HG02840 (cell line): Measurements from ENCODE around the gene RBMY1D.
"Not testable (repeated sequence)": the region's sequence is repeated elsewhere in the genome, so short reads cannot be mapped to it uniquely, and the experiment has no call there.

Source experiments
- ATAC-seq: cut with Tn5 transposase; IDR thresholded peaks from one replicate; pipeline ENCODE4 v1.9.1; 2021; ENCODE audit warnings: mild to moderate bottlenecking, moderate library complexity, moderate number of reproducible peaks; ENCODE audit not compliant: unreplicated experiment, low FRiP score

RBMY1D gene

DNA sequence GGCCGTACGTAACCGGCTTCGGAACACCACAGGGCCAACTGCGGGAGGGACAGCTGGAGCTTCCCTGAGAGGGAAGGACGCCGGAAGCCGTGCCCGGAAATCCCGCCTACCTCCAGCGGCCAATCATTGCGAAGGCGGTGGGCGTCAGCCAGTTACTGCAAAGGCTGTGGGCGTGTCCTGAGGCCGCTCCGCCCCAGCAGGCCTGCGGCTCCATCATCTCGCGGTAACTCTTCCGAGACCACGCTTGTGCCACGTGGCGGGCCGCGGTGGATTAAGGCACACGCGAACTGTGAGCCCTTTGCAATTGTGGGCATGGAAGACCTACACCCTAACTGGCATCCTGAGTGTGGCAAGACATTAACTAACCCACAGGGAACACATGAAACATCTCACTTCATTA, at the start of gene RBMY1D:
Gene RBMY1D, minus strand, starts transcription at position 101 of the 400 bp plus-strand sequence. CDS start 2,013 bp downstream, outside the sequence.
- ATAC-seq = not testable (repeated sequence)

DNA sequence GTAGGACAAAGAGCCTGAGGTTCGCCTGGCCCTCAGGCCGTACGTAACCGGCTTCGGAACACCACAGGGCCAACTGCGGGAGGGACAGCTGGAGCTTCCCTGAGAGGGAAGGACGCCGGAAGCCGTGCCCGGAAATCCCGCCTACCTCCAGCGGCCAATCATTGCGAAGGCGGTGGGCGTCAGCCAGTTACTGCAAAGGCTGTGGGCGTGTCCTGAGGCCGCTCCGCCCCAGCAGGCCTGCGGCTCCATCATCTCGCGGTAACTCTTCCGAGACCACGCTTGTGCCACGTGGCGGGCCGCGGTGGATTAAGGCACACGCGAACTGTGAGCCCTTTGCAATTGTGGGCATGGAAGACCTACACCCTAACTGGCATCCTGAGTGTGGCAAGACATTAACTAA, 23.6 kb upstream of the RBMY1D start, which contains the start of gene RBMY1E:
Gene RBMY1E, minus strand, starts transcription at position 101 of the 400 bp plus-strand sequence. CDS start 1,978 bp downstream, outside the sequence.
- not testable (repeated sequence) for ATAC-seq

DNA sequence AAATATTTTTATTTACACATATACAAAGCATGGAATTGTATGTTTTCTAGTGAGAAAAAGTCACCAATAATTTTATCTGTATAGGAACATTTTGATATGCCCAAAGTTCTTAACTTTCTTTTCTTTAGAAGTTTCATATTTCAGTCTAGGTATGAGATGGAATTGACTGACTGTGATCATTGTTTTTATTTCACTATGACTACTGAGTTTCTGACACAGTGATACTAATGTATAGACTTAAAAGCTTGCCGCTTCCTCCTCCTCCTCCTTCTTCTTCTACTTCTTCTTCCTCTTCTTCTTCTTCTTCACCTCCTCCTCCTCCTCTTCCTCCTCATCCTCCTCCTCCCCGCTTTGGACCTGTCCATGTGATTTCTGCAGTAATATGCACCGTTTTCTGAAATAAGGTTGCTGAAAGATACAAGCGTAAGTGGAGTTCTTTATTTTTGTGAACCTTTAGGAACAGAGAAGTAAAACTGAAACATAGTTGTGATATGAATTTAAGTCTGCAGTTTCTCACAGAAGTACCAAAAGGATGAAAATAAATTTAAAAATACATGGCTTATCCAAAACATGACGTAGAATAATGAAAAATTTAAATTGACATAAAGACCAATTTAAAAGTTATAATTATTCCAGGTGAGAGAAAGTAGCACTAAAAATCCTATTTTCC, 24.8 kb downstream of the RBMY1D start:
- not testable (repeated sequence) for ATAC-seq

DNA sequence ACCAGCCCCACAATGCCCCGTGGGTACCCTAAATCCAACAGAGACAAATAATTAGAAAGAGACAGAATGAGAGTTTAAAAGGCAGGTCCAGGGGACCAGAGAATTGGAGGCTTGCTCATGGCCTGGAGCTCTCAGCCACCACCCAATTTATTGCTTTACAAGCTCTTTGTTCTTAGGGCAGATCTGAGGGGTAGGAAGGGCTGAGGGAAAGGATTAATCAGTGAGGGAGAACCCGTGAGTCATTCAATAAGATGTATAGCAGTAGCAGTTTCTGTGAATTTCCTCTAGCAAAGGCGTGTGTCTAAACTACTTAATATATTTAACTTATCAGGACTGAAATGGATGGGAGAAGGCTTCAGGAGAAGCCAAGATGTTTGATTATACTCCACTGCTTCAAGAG, 48.8 kb downstream of the RBMY1D start:
- ATAC-seq = no peak

DNA sequence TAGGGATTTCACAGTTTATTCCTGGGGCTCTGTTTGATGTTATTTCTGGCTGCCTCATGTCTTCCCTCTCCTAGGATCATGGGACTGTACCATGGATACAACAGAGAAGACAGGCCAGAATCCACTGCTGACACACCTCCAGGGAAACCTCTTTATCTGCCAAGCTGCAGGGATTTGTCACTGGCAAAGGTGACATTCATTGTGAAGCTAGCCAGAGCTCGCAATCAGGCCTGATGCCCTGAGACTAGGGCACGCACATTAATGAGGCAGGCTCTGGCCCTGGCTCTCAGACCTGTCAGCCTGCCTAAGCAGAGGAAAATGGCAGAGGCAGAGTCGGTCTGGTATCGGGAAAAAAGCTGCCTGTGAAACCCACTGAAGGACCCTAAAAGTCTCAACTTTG, 52.2 kb downstream of the RBMY1D start:
- no peak for ATAC-seq

DNA sequence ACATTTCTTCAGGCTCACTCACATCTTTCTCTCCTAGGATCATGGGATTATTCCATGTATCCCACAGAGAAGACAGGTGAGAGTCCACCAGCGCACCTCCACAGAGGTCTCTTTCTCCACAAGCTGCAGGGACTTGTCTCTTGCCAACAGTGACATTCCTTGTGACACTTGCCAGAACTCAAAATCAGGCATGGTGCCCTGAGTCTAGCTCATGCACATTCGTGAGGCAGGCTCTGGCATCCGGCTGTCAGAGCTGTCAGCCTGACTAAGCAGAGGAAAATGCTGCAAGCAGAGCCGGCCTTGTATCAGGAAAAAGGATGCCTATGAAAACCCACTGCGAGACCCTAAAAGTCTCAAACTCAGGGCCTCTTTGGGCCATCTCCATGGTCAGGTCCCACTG, 54.8 kb downstream of the RBMY1D start:
- no peak for ATAC-seq

DNA sequence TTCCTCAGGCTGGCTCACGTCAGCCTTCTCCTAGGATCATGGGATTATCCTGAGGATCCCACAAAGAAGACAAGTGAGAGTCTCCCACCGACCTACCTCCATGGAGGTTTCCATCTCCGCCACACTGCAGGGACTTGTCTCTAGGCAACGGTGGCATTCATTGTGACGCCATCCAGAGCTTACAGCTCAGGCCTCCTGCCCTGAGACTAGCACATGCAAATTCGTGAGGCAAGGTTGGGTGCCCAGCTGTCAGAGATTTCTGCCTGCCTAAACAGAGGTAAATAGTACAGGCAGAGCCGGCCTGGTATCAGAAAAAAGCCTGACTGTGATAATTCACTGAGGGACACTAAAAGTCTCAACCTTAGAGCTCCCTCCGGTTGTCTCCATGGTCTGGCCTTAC, 58.0 kb downstream of the RBMY1D start:
- no peak for ATAC-seq

DNA sequence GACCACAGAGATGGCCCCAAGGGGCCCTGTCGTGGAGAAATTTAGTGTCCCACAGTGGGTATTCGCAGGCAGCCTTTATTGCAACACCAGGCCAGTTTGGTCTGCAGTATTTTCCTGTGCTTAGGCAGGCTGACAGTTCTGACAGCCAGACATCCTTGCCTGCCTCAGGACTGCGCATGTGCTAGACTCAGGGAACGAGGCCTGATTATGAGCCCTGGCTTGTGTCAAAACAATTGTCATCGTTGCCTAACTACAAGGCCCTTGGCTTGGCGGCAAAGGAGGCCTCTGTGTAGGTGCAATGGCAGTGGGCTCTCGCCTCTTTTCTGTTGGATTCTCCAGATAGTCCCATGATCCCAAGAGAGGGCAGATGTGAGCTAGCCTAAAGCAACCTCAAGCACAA, 59.3 kb downstream of the RBMY1D start:
- no peak for ATAC-seq
